GM21526 (cell line): ENCODE measurements around the gene UBE3D.
"Not testable (repeated sequence)": the region's sequence is repeated elsewhere in the genome, so short reads cannot be mapped to it uniquely, and the experiment has no call there.

Experiments used
- ATAC-seq: cut with Tn5 transposase; IDR thresholded peaks from one replicate; pipeline ENCODE4 v1.9.1; 2021; ENCODE audit warnings: moderate library complexity; ENCODE audit not compliant: unreplicated experiment, low FRiP score

Gene UBE3D

DNA sequence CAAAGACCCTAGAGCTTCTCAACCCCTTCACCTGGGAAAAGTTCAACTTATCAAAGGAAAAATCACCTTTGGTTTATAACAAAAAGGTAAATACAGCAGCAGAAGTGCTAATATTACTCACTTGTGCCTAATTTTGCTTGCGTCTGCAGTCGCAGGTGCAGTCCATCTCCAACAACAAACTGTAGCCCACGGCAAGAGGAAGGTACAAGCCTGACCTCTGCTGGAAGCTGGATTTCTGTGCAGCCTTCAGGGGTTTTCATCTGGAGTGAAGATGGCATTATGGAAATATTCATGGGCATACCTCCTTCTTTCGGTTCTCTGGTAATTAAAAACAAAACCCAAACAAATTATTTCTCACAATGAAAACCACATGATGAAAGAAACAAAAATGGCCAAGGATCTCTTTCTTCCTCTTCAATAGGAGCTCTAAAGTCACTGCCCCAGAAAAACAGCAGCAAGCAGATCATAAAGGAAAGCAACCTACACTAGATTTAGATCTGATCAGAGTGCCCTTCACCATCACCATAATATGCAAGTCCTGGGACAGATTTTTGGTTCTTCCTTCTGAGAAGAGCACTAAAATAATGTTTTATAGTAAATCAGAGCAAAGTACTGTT is 7.8 kb downstream of the UBE3D start:
- peak; percentile 78 for ATAC-seq

- ATAC-seq, result no peak
These were observed 10.2 kb downstream of the UBE3D start for GRCh38 chr6:83055366-83055964.

- ATAC-seq, result no peak
These were observed 12.0 kb downstream of the UBE3D start for GRCh38 chr6:83053678-83054077.

GRCh38 chr6:83051377-83052172 is 14.1 kb downstream of the UBE3D start:
- ATAC-seq, result no peak

- no peak for ATAC-seq
These were observed 18.4 kb downstream of the UBE3D start for GRCh38 chr6:83047065-83047754.

GRCh38 chr6:83044091-83044768 is 21.4 kb downstream of the UBE3D start:
- no peak for ATAC-seq

GRCh38 chr6:83042467-83043053 is 23.1 kb downstream of the UBE3D start:
- no peak for ATAC-seq

GRCh38 chr6:83038246-83038645 is 27.4 kb downstream of the UBE3D start:
- no peak for ATAC-seq

DNA sequence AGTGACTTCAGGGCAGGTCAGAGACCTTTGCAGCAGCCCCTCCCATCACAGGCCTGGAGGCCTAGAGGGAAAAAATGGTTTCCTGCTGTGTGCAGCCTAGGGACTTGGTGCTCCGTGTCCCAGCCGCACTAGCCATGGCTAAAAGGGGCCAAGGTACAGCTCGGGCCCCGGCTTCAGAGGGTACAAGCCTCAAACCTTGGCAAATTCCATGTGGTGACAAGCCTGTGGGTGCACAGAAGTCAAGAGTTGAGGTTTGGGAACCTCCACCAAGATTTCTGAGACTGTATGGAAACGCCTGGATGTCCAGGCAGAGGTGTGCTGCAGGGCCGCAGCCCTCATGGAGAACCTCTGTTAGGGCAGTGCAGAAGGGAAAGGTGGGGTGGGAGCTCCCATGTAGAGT is 34.0 kb downstream of the UBE3D start:
- ATAC-seq, result no peak

DNA sequence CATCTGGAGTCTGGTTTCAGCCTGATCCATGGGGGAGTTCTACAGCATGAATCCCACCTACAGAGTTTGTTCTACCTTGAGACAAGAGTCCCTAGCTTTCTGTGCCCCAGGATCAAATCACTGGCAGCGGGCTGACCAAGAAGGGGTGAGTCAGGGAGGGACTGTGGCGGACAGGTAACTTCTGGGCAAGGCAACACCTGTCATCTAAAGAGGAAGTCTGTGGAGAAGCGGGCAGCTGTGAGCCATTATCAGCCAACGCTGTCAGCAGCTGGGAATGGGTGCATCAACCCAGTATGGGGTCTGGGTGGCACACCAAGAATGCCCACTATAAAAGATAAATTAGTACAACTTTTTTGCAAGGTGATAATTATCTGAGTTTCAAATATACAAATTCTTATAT is 45.9 kb downstream of the UBE3D start:
- no peak for ATAC-seq

GRCh38 chr6:83011131-83011530 is 54.5 kb downstream of the UBE3D start:
- ATAC-seq, result not testable (repeated sequence)

DNA sequence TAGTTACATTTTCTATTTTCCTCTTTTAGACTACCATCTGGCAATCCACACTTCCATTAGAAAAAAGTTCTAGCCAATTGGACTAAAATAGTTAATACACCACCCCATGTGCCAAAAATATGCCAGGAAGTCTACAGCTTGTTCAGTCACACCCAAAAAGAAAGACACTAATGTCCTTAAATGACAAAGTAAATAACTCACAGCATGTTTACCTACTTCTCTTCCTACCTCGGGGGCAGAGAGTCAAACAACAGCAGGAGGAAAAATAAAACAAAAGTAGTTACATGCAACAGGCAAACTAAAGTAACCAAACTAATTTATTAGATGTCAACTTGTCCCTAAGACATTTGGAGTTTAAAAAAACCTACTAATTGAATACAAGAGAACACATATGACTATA is 57.0 kb downstream of the UBE3D start:
- no peak for ATAC-seq

DNA sequence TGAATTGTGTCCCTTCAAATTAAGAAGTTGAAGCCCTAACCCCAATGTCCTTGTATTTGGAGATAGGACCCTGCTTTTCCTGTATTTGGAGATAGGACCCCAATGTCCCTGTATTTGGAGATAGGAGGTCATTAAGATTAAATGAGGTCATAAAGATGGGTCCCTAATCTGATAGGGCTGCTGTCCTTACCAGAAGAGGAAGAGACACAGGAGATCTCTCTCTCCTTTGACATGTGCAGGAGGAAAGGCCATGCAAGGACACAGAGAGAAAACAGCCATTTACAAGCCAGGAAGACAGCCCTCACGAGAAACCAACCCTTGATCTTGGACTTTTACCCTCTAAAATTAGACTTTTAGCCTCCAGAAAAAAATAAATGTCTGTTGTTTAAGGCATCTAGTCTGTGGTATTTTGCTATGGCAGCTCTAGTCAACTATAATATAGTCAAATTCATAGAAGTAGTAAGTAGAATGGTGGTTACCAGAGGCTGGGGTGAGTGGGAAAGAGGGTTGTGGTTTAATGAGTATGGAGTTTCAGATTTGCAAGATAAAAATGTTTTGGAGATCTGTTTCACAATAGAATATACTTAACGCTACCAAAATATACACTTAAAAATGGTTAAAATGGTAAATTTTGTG is 59.3 kb downstream of the UBE3D start:
- ATAC-seq, result no peak

GRCh38 chr6:82996156-82996555 is 69.5 kb downstream of the UBE3D start:
- ATAC-seq, result no peak

DNA sequence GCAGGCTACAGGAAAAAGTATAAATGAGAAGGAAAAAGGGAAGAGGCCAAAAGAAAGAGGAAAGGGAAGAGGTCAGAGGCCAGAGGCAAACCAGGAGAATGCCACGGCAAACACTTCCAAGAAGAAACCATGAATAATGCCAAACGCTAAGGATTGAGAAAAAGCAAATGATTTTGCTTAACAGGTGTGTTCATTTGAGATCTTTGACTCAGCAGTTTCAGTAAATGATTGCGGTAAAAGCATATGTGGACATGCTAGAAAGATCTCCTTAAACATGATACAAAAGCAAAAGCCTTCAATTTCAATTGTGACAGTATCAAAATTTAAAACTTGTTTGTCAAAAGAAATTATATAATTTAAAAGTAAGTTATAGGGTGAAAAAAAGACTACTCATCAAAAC is 70.6 kb downstream of the UBE3D start:
- no peak for ATAC-seq

GRCh38 chr6:82989736-82990290 is 75.8 kb downstream of the UBE3D start:
- ATAC-seq, result no peak

DNA sequence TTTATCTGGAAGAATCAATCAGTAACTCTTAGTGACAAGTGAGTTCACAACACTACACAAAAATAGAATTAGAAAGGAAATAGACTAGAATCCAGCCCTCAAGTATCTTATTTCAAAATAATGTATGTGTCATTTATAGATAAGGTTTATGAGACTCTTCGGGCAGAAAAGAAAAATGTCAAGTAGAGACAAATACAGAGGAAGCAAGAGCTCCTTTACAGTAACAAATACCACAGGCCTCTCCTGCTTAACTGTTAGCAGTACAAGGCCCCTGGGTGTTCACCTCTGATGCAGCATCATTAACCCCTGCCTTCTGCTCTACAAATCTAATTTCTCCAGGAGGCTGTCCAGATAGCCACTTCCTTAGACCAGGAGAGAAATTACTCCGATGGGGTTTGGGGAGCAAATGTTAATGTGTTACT is 76.7 kb downstream of the UBE3D start:
- ATAC-seq, result no peak

DNA sequence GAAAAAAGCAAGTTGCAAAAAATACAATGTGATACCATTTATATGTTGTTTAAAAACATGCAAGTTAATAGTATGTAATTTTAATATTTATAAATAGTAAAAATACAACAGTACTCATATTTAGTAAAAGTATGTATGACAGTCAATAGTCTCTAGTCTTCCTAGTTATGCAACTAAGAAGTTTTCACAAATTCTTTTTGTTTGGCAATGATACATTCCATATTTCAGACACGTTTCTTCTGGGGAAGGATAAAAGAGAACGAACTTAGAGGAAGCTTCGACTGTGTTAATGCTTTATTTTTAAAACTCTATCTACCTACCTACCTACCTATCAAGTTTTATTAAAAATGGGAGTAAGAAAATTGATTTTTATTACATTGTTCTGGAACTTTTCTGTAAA is 77.7 kb downstream of the UBE3D start:
- ATAC-seq, result no peak

DNA sequence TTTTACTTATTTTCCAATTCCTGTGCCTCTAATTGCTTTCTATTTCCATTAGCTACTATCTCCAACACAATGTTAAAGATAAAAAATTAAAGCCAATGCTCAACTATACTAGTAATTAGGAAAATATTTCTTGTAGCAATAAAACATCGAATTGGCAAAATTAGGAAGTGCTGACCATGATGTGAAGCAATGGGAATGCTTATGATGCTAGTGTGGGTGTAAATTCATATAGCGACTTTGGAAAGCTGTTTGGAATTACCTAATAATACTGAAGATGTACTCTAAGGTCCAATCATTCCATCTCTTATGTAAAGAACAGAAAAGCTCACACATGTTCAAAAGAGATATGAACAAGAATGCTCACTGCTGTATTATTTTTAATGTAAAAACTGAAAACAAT is 78.2 kb downstream of the UBE3D start:
- no peak for ATAC-seq

- no peak for ATAC-seq
These were observed 80.9 kb downstream of the UBE3D start for GRCh38 chr6:82984720-82985119.
